GM18511 (cell line): ENCODE measurements around the gene FHIT.
A peak's percentile ranks its signal among the peaks of the same experiment; 100 is the strongest.

Source experiments
- ATAC-seq: cut with Tn5 transposase; IDR thresholded peaks from one replicate; pipeline ENCODE4 v1.9.1; 2021; ENCODE audit warnings: mild to moderate bottlenecking, moderate library complexity; ENCODE audit not compliant: unreplicated experiment

The FHIT gene

GRCh38 chr3:61172684-61173083 lies 78.6 kb downstream of the FHIT start:
- ATAC-seq = peak; percentile 76

DNA sequence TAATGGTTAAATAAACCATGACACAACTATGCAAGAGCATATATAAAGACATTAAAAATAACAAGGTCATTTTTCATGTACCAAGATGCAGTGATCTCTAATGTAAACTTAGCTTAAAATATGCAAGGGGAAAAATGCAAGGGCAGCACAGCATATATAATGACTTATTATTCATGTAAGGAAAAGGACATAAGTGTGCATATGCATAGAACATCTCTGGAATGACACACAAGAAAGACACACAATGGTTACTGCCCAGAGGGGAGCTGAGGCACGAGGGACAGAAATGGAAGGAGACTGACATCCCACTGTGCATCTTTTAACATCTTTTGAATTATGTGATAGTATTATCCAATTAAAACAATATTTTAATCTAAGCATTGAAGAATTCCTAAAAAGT lies 79.0 kb downstream of the FHIT start:
- no peak for ATAC-seq

DNA sequence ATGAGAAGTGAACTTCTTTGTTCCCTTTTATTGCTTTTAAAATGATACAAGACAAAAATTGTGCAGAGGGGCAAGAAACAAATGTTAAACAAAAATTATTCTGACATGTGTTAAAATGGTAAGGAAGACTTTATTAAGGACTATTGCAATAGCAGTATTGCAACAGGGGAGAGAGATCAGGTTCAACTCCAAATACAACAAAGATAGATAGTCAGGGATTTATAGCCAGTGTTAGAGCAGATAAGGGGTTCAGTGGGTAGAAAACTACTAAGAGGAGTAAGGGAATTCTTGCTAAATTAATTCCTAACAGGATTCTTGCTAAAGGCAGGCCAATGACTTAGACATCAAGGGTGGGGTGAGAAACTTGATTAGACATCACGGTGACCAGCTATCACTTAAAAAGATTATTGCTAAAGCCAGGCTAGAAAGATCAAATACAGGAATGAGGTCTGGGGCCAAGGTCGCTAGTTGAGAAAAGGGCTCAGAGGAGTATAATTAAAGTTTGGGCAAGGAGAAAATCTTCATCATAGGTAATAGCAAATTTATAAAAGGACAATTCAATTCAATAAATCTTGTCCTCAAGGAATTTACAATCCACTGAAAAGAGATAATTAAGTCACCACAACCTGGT lies 81.5 kb downstream of the FHIT start:
- no peak for ATAC-seq

GRCh38 chr3:61168286-61168685 lies 83.0 kb downstream of the FHIT start:
- no peak for ATAC-seq

DNA sequence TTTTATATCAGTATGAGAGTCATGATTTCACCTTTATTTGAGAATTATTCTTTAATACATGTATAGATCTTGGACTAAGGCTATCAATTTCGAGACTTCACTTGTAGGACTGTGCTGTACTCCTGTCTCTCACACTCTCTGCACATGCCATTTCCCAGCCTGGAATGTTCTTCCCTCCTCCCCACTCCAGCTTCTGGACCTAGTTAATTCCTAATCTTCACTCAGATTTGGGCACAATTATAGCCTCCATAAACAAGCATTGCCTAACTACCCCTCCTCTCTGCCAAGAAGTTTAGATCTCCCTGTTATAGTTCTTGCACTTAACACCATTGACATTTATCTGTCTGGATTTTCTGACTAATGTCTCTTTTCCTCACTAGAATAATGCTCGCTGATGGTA lies 88.3 kb downstream of the FHIT start:
- no peak for ATAC-seq

DNA sequence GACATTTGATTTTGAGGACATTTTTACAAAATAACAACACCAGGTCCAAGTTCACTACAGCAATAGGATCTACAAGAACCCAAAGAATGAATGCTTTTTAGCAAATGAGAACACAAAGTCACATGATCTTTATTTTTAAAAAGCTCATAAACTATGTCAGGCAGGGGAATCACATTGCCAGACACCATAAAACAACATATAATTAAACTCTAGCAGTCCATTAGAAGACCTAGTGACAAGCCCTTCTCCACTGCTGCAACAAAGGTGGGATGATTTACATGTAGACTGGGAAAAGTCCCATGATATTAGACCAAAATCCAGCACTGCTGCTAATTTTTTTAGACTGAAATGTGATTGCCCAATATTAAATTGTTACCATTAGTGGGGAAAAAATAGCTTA lies 92.6 kb downstream of the FHIT start:
- ATAC-seq = no peak

GRCh38 chr3:61158216-61158615 lies 93.0 kb downstream of the FHIT start:
- no peak for ATAC-seq

- peak; percentile 63 for ATAC-seq
These were observed 93.8 kb downstream of the FHIT start for GRCh38 chr3:61157414-61157813.

DNA sequence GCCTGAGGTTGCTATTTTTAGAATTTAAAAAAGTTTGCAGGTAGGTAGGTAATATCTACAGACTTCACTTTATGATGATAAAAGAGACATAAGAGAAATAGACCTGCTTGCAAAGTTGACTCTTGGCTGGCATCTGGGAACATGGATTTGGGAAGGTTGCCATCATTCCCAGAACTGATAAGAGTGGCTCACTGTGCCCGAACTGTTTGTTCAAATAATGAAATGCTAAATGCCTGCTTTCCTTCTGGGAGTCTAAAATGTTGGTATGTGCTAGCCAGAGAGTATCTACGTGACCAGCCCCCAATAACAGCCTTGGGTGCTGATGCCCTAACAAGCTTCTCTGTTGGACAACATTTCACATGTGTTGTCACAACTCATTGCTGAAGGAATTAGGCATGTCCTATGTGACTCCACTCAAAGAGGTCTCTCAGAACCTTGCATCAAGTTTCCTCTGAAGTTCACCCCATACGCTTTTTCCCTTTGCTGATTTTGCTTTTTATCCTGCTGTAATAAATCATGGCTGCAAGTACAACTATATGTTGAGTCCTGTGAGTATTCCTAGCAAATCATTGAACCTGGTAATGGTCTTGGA lies 95.5 kb downstream of the FHIT start:
- no peak for ATAC-seq

- ATAC-seq = no peak
These were observed 96.6 kb downstream of the FHIT start for GRCh38 chr3:61154457-61155198.

- ATAC-seq = no peak
These were observed 99.2 kb downstream of the FHIT start for GRCh38 chr3:61152071-61152470.

- no peak for ATAC-seq
These were observed 102.0 kb downstream of the FHIT start for GRCh38 chr3:61149236-61149635.

GRCh38 chr3:61146010-61146890 lies 105.0 kb downstream of the FHIT start:
- ATAC-seq = no peak

DNA sequence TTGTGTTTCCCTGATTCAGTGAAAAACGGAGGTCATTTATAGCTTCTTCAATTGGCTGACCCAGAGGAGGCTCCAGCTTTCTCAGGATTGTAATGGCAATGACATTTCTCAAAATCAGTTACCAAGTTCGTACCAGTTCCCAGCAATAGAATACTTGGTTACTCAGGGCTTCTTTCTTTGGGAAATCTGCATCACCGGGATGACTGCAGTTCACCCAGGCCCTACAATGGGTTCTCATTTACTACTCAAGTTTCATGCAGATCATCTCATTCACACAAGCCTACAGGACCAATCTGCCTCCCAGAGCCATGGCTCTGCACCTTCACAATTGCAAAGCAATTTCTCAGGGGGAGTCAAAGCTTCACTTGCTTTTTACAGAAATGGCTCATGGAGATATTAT lies 109.6 kb downstream of the FHIT start:
- ATAC-seq = no peak

DNA sequence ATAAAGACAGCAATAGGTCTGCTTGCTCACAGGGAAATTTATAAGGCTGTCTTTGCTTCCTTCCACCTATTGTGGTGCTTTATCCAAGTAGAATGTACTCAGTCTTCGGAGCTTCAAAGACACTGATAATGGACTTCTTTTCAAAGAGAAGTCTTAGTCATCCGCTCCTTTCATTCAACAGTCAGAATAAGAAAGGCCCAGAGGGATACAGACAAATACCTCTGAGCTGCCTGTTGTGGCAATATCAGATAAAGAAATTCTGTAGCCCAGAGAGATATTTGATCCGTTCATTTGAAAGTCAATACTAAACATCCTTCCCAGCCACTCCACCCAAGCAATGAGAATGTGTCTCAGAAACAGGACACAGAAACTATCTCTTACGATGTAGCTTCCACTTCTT lies 110.0 kb downstream of the FHIT start:
- ATAC-seq = no peak

GRCh38 chr3:61139686-61140085 lies 111.6 kb downstream of the FHIT start:
- no peak for ATAC-seq

DNA sequence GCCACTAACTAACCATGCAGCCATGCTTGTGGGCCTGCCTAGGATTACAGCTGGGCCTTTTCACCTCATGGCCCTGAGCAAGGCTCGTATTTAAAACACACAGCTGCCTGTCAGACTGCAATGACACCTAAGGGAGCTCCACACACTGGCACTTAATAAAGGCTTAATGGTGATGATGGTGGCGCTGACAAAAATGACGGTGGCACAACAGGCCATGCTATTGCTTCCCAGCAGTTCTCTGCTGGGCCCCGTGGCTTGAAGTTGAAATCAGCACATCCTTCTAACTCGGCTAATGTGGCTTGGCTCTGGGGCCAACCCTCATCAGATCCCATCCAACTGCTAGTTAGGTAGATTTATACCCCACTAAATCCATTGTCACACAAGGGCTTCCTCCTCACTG lies 112.9 kb downstream of the FHIT start:
- no peak for ATAC-seq

DNA sequence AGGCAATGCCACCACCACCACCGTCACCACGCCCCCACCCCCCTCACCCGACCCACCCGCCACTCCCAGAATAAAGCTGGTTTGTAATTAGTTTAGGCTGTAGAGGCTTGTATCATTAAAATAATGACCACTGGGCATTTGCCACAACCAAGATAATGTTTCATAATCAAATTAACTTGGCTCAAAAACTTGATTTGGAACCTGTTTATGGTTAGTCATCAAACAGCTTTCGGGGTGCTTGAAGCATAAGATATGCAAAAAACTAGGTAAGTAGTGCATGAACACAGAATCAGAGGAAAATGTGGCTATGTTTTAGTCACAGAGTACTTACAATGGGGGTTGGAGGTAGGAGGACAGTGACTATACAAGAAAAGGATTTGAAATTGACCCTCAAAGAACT lies 115.1 kb downstream of the FHIT start:
- no peak for ATAC-seq

DNA sequence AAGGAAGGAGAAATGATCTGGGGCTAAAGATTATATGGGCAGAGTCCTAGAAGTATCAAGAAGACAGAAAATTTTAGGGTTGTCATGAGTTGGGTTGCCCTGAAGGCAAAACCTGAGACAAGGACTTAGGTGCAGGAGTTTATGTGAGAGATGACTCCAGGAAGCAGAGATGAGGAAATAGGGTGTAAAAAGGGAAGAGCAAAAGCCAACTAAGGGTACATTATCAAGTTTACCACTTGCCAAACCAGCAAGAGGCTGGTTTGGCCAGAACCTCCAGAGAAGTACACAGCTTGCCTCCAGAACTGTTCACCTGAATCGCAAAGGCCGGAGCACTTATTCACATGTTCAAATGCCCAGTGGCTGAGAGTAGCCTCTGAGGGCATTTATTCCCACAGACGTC lies 116.7 kb downstream of the FHIT start:
- no peak for ATAC-seq

DNA sequence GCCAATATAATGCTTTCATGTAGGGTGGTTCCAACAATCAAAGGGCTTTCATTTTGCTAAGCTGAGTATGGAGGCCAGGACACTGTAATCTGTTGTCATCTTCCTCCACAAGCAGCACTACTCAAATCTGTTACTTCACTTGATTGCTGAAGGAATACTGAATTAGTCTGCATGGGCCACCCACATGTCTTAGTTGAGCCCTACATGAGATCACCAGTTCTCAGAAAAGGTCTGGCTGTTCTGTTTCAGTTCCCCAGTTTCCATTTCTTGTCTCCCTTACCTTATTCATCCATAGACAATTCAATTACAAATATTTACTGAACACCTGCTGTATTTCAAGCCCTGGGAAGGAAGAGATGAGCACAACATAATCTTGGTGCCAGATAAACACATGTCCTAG lies 119.2 kb downstream of the FHIT start:
- no peak for ATAC-seq

GRCh38 chr3:61118830-61119229 lies 132.4 kb downstream of the FHIT start:
- no peak for ATAC-seq
